ENCODE results near the gene RETSAT.

DNA sequence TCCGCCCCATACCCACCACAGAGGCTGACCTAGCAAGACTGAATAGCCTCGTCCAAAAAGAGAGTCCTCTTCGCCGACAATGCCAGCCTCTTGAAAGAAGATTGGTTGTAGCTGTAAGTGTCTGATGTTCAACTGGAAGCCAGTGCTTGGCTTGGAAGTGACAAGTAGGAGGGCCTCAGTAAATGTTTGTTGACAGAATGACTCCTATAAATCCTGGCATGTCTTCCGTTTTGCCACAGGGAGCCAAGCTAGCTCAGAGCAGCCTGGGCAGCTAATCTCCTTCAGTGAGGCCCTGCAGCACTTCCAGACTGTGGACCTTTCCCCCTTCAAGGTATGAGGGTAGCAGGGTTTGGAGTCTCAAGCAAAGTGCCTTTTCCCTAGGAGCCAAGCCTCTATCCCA lies 15.2 kb upstream of the RETSAT start:
- TF ChIP-seq, protein P1, sequence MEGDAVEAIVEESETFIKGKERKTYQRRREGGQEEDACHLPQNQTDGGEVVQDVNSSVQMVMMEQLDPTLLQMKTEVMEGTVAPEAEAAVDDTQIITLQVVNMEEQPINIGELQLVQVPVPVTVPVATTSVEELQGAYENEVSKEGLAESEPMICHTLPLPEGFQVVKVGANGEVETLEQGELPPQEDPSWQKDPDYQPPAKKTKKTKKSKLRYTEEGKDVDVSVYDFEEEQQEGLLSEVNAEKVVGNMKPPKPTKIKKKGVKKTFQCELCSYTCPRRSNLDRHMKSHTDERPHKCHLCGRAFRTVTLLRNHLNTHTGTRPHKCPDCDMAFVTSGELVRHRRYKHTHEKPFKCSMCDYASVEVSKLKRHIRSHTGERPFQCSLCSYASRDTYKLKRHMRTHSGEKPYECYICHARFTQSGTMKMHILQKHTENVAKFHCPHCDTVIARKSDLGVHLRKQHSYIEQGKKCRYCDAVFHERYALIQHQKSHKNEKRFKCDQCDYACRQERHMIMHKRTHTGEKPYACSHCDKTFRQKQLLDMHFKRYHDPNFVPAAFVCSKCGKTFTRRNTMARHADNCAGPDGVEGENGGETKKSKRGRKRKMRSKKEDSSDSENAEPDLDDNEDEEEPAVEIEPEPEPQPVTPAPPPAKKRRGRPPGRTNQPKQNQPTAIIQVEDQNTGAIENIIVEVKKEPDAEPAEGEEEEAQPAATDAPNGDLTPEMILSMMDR (IDR thresholded peaks at IDR 0.05), result no peak
- no peak for TF ChIP-seq POLR2A (IDR thresholded peaks at IDR 0.05)

All from heart left ventricle (tissue), 13 donors.